GM12873 (cell line): ENCODE measurements around the gene PSMD13.

Experiments
- CTCF ChIP-seq: IDR thresholded peaks from 2 replicates; pipeline ENCODE4 v1.5.1; 2012; ENCODE audit warnings: low read depth, mild to moderate bottlenecking, moderate library complexity, low read length, control low read depth; ENCODE audit not compliant: insufficient read depth; ENCODE audit errors: missing control alignments

The PSMD13 gene

GRCh38 chr11:211295-211694, 25.5 kb upstream of the PSMD13 start:
- no peak for TF ChIP-seq CTCF

- no peak for TF ChIP-seq CTCF
Measured at GRCh38 chr11:211741-212140, 25.0 kb upstream of the PSMD13 start.

- no peak for TF ChIP-seq CTCF
Measured at GRCh38 chr11:212150-213100, 24.4 kb upstream of the PSMD13 start.

GRCh38 chr11:213111-213510, 23.7 kb upstream of the PSMD13 start:
- TF ChIP-seq CTCF = no peak

- no peak for TF ChIP-seq CTCF
Measured at GRCh38 chr11:214083-214482, 22.7 kb upstream of the PSMD13 start.

- no peak for TF ChIP-seq CTCF
Measured at GRCh38 chr11:215581-216037, 21.2 kb upstream of the PSMD13 start.

- TF ChIP-seq CTCF = no peak
Measured at GRCh38 chr11:216081-216974, 20.4 kb upstream of the PSMD13 start.
